NCI-H1105 treated with DMSO at 0.1 percent for 48 hours (cell line): ENCODE data around the gene CYP39A1.
"Not testable (repeated sequence)": the region's sequence is repeated elsewhere in the genome, so short reads cannot be mapped to it uniquely, and the experiment has no call there.

ENCODE experiments used
- DNase-seq: peaks from one replicate; lab custom pipeline; 2025; lab: John Stamatoyannopoulos, UW

The CYP39A1 gene

DNA sequence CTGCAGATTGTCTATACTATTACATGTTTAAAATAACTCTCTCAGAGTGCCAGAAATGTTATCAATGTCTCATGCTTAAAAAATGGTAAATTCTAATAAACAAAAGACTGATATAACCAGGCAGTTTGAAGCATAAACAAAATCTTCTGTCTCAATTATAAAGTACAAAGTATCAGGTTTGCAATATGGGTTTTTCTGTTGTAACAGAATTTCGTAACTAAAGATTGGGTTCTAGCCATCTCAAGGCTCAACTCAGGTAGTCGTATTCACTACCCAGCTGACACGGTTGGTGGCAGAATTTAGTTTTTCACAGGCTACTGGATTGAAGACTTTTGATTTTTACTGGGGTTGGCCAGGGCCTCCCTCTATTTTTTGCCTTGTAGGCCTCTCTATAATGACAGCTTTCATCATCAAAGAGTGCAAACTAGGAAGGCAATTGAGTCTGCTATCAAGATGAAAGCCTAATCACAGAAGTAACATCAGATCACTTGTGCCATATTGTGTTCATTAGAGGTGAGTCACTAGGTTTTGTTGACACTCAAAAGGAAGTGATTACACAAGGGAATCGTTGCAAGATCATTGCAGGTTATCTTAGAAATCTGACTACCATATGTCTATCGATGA is 3.6 kb downstream of the CYP39A1 start:
- DNase-seq: no peak

DNA sequence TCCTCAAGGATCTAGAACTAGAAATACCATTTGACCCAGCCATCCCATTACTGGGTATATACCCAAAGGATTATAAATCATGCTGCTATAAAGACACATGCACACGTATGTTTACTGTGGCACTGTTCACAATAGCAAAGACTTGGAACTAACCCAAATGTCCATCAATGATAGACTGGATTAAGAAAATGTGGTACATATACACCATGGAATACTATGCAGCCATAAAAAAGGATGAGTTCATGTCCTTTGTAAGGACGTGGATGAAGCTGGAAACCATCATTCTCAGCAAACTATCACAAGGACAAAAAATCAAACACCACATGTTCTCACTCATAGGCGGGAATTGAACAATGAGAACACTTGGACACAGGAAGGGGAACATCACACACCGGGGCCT is 4.5 kb downstream of the CYP39A1 start:
- DNase-seq: not testable (repeated sequence)

DNA sequence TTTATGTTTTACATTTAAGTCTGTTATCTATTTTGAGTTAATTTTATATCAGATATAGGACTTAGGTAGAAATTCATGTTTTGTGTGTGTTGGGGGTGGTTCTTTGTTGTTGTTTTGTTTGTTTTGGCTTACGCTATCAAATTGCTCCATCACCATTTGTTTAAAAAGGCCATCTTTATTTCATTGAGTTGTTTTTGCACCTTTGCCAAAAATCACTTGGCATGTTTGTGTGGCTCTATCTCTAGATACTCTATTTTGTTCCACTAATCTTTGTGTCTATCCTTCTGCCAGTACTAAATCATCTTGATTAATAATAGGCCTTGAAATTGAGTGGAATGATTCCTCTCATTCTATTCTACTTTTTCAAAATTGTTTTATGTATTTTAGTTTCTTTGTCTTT is 7.4 kb downstream of the CYP39A1 start:
- peak; percentile 64 for DNase-seq

DNA sequence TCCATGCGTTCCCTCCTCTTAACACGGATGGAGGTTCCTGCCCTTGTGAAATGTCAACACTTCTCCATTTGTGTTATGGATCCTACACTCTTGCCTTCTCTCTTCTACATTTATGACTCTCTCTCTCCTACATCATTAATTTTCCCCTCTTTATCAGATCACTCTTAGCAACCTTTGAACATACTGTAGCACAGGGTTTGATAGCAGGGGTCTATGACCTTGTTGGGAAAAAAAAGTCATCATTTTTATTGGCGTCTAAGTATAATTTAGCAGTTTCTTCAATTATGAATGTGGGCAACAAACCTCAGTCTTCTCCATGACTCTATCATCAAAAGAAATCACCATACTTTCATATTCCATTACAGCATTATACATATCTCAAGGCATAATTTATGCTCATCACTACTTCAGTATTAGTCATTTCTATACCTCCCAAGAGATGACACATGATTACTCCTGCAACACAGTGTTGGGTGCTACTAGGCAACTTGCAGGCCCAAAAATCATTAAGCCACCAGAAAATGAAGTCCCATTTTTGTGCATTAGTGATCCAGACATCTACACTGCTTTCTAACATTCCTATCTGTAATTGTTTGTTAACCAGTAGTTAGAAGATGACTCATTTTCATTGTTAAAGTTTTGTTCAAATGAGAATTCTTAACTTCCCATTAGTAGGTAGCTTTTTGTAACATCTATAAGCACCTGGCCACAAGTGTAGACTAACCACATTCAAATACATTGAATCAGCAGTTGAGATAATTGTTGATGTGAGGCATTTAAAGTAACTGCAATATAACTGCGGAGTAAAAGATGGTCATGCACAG is 9.5 kb downstream of the CYP39A1 start:
- DNase-seq: no peak

DNA sequence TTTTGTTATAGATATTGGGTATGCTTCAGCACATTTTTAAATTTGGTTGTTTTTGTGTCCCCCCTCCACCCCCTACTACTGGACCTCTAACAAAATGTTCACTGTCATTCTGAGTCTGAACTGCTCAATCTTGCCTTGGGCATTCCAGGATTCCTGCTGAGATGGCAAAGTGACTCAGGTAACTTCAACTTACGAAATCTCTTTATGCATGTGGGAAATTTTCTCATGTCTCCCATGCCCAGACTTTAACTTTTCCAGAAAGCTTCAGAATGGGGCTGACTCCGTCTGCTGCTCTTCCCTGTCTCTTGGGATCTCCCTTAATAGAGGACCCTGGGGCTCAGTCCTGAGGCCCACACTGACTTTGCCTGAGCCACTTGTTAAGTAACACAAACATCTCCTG is 14.0 kb downstream of the CYP39A1 start:
- no peak for DNase-seq

DNA sequence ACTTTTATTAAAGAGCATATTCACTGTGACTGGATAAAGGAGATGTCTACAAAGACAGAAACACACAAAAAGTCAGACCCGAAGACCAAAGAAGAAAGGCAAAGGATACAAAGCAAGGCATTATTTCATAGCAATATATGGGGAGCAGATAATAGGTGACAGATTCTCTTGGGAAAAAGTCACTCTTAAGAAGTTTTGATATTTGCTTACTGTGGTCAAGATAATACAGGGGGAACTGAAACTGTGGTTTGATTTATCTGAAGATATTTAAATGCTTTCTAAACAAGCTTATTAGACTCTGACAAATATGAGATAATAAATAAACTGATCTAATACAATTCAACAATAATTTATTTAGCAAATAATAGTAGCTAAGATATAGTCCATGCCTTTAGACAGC is 14.7 kb downstream of the CYP39A1 start:
- no peak for DNase-seq

DNA sequence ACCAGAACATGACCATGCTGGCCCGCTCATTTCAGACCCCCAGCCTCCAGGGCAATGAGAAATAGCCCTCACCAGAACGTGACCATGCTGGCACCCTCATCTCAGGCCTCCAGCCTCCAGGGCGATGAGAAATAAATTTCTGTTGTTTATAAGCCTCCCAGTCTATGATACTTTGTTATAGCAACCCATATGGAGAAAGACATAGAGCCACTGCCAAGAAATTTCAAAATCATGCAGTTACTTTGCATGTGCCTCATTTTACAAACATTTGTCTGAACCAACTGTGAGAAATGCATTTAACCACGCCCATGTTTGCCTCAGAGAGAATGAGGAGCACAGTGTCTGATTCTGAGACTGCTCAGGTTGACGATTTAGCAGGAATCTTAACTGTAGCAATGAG is 15.5 kb downstream of the CYP39A1 start:
- DNase-seq: no peak

DNA sequence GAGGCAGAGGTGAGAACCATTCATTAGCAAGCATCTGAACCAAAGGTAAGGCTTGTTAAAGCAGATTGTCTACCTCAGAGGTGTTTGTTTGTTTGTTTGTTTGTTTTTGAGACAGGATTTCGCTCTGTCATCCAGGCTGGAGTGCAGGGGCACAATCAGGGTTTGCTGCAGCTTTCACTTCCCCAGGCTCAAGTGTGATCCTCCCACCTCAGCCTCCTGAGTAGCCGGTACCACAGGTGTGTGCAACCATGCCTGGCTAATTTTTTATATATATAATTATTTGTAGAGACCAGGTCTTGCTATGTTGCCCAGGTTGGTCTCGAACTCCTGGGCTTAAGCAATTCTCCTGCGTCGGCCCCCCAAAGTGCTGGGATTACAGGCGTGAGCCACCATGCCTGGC is 17.2 kb downstream of the CYP39A1 start:
- DNase-seq: no peak

DNA sequence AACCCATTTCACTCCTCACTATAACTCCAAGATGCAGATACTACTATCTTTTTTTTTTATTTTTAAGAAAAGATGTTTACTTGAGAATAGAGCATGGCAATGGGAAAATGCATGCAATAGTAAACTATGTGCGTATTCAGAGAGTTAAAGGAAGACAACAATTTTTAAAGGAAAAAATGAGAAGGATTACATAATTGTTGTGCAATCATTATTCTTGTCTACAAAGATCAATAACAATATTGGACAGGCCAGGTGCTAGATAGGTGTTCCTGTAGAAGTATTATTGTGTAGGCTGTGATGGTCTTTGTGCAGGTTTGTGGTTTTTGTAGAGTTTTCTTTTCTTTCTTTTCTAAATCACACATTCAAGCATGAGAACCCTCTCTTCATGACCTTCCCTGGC is 20.6 kb downstream of the CYP39A1 start:
- DNase-seq: no peak

DNA sequence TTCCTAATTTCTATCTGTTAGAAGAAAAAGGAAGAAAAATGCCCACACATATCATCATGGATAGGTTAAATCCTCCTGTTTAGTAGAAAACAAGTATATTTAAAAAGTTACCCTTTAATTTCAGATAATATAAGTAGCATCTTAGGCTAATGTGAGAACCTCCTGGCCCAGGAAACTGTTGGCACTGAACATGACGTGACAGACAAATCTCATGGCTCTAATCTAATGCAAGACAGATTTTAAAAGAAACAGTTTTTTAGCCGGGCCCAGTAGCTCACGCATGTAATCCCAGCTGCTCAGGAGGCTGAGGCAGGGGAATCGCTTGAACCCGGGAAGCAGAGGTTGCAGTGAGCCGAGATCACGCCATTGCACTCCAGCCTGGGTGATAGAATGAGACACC is 22.9 kb downstream of the CYP39A1 start:
- DNase-seq: no peak

DNA sequence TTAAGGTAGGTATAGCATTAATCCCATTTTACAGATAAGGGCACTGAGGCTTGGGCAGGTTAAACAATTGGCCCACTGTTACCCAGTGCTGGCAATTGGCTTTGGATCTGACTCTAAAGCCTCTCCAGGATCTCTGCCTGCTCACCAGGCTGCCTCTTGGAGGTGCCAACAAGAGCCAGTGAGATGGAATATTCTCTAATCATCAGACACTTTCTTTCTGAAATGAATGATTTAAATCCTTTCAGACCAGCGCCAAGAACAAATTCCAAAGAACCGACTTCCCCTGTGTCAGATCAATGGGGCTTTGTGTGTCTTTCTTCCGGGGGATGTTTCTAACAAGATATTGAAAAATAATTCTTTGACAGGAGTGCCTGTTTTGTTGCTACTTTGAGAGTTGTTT is 23.6 kb downstream of the CYP39A1 start:
- no peak for DNase-seq

DNA sequence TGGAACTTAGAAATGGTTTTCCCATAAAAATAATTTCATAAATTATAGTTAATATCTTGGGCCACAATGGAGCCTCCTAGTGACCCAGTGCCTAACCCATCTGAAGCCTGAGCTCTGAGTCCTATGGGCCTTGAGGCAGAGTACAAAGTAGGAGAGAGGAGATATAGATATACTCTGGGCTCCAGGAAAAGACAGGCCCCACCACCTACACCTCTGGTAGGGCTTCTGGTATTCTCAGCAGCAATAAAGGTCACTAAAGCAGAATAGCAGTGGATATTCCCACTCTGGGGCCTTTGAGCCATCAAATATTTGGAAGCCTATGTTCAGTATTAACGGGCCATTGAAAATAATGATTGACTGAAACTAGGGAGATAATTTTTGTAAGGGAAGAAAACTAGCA is 24.1 kb downstream of the CYP39A1 start:
- no peak for DNase-seq

DNA sequence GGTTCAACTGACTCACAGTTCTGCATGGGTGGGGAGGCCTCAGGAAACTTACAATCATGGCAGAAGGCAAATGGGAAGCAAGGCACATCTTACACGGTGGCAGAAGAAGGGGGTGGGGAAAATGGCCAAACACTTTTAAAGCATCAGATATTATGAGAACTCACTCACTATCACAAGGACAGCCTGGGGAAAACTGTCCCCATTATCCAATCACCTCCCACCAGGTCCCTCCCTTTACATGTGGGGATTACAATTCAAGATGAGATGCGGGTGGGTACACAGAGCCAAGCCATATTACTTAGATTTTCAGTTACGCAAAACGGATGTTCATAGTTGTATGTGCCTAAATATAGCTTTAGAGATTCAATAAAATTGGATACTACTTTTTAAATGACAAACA is 25.6 kb downstream of the CYP39A1 start:
- DNase-seq: no peak

DNA sequence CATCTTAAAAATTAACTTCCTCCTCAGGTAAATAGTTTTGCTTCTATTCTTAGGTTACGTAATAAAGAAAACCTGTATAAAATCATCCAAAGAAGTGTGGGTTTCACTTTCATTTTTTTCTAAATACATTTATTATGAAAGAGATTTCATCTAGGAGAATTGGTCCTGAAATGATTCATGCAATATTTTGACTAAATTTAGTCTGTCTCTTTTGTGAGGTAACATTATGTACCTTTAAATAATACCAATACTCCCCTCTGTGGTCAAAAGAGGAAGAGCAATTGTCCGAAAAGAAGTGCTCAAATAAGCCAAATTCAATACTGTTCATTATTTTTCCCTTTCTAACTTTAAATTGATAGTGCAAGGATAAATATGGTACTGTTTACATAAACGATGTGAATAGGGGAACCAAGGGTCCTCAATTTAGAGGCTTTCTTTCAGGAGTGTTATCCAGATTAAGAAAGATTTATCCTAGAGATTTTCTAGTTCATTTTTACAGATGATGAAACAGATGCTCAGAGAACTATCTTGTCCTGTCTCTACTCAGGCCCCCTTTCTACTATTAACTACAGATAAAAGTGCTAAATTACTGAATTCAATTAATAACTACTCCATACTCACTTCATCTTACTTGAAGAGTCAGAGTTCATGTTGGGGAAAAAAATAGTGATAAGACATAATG is 26.2 kb downstream of the CYP39A1 start:
- peak; percentile 40 for DNase-seq

DNA sequence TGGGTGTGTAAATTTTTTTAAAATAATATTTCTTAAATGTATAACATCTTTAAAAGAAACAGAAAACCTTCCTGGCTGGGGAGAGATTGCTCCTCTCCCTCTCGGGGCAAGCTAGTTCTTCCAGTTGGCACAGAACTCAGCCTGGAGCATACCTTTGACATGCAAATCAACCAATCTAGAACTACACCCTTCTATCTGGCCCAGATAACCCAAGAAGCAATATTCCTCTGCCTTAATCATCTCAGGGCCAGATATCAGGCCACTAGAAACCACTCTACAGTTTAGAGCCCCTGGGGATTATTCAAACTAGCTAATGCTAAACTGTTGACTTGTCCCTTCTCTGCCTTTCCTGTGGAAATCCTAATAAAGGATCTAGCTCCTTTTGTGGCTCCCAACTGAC is 33.9 kb downstream of the CYP39A1 start:
- no peak for DNase-seq

DNA sequence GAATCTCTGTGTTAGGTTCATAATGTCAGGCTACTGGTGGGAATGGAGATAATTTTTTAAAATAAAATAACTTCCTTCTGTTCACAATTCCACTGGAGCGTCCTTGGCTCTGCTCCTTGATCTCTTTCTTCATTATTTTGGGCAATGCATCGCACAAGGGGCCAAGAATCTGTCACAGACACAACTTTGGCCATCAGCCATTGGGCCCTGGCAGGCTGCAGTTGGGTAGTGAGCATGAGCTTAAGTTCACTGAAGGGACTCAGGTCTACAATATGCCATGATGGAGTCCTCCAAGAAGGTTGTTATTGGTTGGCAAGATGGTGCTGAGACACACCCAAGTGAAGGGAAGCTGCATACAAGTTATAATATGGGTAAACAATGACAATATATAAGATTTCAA is 40.0 kb downstream of the CYP39A1 start:
- DNase-seq: no peak

DNA sequence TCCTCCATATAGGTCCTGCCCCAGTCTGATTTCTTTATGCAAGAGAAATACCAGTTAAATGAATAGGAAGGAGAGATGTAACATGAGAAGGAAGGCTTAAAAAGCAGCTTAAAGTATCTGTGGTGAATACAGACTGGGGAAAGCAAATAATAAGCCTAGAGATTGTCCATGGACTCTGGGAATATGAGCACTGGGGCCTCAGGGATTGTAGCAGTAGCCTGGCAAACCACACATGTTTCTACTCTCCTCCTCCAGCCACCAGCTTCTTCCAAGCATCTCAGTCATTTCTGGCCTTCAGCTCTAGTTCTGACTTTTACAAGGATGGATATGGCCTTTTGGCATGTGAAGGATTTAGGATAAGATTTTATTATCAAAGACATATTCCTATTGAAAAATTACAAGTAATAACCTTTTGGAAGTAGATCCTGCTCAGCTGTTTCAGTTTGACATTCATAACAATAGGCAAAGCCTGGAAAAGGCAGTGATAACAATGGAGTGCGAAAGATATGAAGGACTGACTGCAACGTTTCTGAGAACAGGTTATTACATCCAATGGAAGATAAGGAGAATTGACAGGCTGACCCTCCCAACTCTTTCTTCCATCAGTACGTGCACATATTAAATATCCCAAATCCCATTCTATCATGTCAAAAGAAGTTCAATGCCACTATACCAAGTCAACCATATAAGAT is 41.6 kb downstream of the CYP39A1 start:
- no peak for DNase-seq

DNA sequence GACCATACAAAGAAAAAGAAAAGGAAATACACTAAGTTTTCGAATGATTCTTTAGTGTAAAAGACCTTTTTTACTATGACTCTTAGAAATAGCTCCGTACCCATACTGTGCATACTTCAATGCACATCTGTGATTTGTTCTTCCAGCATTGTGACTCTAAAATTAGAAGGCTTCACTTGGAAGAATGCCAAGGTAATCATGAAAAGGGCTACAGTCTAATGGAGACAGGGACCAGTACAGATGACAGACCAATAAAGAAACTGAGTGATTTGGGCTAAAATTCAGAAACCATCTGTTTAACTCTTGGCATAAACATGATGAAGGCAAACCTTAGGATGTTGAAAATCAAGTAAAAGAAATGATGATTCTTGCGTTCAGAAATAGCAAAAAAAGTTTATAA is 46.3 kb downstream of the CYP39A1 start:
- DNase-seq: peak; percentile 12

DNA sequence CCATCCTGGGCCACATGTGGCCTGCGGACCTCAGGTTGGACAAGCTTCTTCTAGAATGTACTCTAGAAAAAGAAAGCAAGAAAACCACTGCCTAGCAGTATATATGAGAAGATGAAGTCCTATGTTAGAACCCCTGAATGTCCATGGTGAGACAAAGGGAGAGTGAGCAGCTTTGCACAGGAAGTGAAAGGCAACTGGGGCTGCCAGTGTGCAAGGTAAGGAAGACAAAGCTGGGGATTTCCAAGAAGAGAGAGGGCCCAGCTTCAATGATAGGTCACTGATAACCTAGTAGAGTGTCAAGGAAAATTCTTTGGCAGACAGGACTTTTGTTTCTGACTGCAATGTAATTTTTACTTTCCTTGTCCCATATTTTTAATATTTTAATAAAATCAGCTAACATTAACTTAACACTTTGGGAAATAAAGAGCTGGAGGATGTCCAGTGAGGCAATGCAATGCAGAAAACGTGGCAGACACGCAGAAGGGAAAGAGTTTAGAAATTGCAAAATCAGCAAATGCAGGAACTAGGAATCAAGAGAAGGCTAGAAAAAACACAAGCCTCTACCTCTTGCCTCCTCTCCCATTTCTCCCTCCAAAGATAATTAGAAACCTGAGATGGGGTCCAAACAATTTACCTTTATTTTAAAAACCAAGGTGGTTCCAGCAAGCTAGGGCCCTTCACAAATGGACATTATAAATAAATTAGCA is 47.4 kb downstream of the CYP39A1 start:
- DNase-seq: no peak

DNA sequence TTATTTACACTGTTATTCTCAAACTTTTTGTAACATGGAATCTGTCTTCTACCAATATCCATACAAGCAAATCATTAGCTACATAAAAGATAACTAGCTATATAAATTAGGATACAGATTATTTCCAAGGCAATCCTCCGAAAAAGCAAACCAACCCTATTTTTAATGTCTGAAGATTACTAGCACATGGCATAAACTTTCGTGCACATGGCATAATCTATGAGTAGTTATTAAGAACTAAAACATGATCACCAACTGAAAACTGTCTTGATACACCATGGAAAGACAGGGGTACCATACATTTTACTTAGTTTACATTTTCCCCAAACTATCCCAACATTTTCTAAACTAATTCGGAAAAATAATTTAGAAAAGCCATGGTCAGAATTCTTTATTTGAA is 54.4 kb downstream of the CYP39A1 start:
- no peak for DNase-seq

DNA sequence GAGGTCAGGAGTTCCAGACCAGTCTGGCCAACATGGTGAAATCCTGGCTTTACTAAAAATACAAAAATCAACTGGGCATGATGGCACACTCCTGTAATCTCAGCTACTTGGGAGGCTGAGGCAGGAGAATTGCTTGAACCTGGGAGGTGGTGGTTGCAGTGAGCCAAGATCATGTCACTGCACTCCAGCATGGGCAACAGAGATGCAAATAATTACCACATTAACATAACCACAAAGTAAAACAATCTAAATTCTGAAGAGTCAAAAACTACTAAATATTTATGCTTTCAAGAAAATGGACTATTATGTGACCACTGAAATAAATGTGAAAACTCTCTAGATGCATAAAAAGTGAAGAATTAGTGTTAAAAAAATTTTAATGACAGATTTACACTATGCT is 59.9 kb downstream of the CYP39A1 start:
- no peak for DNase-seq

DNA sequence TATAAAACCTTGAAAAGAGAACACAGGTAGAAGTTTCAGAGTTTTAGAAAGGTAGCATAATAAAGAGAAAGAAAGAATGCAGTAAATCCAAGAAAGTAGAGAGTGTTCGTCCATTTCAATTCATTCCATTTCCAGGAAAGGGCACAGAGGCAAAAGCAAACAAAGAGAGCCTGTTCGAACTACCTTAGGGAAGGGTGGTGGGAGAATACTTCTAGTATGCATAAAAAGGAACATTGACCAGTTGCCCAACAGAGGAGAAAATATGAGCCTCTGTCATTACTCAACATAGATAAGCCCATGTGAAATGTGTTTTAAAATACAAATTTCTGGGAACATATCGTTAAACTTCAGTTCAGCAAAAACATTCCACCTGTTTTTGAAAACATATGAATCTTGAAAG is 60.6 kb downstream of the CYP39A1 start:
- DNase-seq: no peak
